NCI-H1092 (cell line): ENCODE data around the gene SPATA31E1.
A peak's percentile ranks its signal among the peaks of the same experiment; 100 is the strongest.
"Not testable (repeated sequence)": the region's sequence is repeated elsewhere in the genome, so short reads cannot be mapped to it uniquely, and the experiment has no call there.

Experiments
- DNase-seq: peaks from one replicate; lab custom pipeline; 2025; lab: John Stamatoyannopoulos, UW

Gene SPATA31E1

DNA sequence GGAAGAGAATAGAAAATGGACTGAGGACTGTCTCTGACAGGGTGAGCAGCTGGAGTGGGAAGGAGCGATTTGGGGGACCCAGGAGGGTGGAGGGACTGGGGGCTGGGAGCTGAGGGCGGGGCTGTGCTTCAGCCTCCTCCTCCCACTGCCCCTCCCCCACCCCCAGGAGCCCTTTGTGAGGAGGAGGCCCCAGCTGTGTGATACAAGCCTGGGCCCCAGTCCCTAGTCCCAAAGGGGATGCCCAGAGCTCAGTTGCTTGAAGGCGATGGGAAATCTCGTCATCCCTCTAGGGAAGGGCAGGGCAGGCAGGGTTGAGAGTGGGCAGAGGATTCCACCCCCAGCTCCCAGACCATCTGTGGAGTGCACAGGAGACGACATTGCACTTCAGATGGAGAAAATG, at the start of gene SPATA31E1:
Gene SPATA31E1 (plus strand): TSS at position 251 of the 400 bp plus-strand sequence. CDS start 15 bp downstream, at position 266.
- no peak for DNase-seq

DNA sequence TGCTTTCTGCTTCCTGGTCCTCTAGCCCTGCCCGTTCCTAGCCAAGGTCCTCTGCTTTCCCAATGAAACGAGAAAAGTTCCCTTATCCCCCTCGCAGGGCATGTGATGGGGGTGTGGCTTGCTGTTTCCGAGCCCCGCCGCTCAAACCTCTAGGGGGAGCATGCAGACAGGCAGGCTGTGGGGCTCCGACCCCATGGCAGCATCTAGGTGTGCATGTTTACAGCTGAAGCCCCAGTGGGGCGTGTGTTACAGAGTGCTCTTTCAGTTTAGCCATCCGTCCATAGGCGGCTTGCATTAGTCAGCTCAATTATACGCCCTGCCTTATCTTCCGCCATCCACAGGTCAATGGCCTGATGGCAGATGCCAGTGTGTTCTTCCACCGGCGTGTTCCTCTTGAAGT, 48.3 kb upstream of the SPATA31E1 start:
- peak; percentile 6 for DNase-seq

DNA sequence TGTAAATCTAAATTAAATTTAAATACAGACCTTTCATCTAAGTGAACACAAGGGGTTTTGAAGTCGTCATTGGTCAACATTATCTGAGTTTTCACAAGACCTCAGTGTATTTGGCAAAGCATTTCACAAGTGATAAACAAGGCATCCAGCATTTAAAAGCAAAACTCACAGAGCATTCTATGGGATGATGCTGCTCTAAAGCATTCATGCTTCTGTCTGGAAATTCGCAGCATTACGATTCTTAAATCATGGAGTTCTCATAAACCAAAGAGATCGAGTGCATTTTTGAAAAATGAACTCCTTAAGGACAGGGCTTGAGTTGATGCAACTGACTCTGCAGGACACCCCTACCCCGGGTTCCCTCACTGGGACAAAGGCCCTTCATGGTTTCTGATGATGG, 46.1 kb upstream of the SPATA31E1 start:
- no peak for DNase-seq

DNA sequence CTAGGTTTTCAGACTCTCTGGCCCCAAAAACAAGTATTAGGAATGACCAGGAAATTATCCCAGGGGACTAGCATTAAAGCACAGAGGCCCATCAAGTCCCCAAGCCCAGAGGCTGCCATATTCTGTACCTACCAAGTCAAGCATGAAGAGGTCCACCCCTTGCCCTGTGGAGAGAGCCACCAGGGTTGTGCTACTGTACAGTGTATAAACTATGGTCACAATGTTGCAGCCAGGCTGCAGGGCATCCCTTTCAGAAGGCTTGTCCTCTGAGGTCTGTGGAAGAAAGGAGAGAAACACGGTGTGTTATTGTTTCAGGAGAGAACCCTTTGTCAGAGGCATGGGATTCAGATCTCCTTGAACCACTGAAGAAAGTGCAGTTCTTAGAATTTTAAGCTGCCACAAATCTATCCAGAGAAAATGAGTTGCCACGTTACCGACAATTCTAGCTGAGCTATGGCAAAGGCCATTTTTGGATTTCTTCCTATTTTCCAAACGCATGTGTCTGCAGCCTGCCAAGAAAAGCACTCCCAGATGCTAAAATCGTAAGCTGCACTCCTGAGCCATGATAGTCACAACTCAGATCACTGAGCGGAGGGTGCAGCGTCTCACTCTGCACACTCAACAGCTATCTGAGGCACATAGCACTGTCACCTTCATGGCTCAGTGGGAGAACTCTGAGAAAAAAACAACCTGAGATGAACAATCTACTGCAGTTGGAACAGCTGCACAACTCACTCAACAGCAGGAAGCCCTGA, 45.5 kb upstream of the SPATA31E1 start:
- DNase-seq = no peak

DNA sequence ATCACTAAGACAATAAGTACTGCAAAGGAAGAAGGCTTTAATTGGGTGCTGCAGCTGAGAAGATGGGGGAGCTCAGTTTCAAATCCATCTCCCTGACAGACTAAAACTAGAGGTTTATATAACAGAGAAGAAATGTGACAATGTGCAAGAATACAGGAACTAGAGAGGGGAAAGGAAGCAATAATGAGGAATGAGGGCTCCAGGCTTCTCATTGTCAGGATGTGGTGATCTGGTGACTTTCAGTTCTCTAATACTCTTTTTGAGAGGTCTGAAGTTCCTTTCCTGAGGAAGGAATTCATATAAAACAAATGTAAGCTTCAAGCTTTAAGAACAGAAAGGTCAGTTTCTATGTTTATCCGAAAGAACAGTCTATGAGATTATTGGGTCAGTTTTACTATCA, 42.5 kb upstream of the SPATA31E1 start:
- DNase-seq = no peak

DNA sequence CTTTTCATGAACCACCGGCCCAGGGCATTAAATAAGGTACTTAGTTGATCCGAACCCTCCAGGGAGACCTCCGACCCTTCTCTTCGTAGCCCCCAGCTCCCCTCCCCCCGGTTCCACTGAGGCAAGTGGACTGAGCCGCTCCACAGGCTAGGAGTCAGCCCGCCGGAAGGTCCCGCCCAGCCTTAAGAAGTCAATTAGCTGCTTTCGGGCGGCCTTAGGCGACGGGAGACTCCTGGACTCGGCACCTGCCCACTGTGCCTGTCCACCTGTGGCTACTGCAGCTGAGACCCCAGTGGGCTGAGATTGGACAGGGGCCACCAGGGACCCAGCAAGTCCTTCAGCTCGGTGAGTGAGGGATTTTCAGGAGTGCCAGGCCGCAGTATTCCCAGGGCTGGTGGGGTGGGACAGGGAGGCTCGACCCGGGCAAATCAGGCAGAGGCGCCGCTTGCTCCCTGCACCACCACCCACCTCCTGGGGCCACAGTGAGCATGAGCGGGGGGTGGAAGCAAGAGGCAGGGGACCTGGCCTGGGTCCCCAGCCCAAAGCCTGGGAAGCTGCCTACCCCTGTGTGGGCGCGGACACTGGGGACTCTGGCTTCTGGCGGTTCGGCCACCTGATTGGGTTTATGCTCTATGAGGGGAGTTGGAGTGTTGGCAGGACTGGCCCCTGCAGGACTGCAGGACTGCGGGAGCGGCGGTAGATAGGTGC, 39.6 kb upstream of the SPATA31E1 start:
- no peak for DNase-seq

DNA sequence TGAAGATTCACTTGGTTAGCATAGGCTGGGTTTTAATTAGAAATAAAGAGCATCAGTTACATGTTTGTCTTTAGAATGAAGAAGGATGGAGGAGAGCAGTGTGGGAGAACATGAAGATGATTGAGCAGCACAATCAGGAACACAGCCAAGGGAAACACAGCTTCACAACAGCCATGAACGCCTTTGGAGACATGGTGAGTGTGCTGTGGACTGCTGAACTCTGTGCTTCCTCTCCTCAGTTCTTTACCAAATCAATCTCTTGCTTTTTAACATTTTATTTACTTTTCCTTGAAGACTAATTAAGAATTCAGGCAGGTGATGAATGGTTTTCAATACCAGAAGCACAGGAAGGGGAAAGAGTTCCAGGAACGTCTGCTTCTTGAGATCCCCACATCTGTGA, 38.2 kb upstream of the SPATA31E1 start:
- no peak for DNase-seq

DNA sequence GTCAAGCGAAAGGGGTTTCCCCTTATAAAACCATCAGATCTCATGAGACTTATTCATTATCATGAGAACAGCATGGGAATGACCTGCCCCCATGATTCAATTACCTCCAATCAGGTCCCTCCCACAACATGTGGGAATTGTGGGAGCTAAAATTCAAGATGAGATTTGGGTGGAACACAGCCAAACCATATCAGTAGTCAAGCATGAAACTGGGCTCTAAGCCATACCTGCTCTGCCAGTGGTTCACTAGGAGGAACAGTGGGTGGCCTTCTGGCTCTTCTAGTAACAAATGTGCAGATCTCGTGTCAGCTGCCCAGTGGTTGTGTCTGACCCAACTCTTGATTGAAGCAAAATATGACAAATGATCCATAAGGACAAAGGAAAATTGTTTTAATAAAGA, 34.9 kb upstream of the SPATA31E1 start:
- DNase-seq = peak; percentile 36

DNA sequence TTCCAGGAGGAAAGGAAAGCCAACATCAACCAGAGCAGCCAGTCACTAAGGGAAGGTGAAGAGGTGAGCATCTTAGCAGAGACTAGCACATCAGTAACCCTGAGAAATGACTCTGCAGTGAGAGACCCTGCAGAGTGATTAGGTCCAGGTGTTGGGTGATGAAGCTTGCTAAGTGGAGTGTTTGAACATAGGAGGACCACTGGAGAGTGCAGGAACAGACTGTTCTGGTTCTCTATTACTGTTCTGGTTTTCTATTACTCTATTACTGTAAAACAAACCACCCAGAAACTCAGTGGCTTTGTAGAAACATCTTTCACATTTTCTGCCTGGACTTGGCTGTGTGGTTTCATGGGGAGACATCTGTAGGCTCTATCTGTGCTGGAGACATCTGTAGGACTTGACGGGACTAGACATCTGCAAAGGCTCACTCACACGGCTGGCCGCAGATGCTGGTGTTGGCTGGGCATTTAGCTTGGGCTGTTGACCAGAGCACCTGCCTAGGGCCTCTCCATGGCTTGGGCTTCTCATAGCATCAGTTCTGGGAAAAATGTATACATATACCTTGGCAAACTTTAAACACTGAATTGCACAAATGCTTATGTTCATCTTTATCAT, 33.4 kb upstream of the SPATA31E1 start:
- DNase-seq = no peak

DNA sequence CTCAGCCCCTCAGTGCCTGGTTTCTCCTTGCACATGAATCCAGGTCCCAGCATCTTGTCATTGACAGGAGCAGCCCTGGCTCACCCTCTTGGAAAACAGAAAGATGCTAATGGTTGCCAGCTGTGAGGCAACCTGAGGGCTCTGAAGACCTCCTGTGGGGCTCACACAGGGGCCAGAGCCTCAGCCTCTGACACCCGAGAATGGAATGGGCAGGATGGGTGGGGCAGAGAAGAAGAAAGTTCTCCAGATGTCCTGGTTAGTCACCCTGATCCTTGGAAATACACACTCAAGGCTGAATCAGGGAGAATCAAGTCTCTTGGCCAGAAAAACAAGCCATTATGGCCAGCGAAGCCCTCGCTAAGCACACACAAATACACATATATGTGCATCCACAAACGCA, 32.3 kb upstream of the SPATA31E1 start:
- no peak for DNase-seq

DNA sequence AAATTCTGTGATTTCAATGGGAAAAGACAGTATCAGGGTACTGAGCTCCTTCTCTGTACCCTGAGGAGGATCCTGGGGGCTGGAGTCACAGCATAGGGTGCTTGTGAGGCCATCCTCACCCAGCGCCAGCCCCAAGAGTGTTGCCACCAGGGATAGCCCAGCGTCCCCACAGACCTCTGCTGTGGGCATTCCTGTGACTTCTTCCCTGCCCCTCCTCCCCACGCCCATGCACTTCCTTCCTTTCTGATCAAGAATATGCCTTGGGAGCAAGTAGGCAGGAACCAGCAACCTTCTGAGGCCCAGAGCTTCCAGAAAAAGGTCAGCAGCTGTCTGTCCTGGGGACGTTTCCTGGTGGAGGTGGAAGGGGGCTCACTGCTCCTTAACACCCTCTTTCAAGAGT, 31.5 kb upstream of the SPATA31E1 start:
- DNase-seq = not testable (repeated sequence)

DNA sequence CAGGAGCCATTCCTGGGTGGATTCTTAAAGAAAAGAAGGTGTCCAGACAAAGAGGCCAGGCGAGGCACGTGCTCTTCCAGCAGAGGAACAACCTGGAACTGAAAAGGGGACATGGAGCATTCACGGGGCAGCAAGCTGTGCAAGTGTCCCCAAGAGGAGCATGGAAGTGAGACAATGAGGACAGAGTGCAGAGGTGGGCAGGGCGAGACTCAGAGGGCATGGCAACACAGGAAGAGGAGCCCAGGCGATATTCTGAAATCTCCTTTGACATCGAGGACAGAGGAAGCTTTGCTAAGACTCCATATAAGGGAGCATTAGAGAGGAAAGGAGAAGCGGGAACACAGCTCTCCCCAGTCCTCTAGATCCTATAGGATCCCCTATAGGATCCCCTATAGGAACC, 29.4 kb upstream of the SPATA31E1 start:
- DNase-seq = no peak

DNA sequence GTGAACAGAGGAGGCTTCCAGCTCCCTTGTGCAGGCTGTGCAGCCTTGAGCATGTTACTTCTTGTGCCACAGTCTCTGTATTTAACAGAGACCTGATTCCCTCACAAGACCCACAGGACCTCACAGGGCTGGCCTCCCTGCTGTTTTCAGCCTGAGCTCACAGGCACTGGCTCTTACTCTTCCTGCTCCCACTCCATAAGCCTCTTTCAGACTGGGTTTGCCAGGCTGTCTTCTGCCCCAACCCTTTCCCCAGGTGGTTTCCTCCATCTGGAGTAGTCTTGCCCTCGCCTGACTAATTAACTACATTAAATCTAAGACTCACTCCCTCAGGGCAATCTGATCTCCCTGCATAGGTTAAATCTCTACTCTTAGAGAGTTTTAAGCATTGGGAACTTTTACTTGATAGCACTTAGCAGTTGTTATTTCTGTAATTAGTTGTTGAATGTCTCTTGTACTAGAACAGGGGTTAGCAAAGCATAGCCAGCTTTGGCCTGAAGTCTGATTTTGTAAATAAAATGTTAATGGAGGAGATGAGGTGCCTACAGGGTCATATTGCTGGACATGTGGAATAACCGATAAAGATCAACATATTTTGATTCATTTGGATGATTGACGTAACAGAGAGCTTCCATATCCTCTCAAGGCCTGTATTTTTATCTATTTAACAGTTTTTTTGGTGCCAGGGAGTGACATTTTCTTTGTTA, 28.6 kb upstream of the SPATA31E1 start:
- no peak for DNase-seq

DNA sequence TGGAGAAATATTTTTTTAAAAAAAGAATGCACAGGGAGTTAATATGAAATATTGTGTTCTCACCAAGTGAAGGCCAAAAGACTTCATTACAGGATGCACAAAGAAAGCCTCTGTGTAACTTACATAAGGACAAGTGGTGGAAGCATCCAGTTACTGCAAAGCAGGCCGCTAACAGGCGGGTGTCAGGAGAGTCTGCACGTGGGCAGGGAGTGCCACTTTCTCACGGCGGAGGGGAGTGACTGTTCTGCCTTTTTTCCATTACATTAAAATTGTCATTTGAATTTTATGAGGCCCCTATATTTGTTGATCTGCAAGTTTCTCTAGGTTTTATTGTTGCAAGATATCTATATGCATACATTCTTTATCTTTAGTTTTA, 28.1 kb upstream of the SPATA31E1 start:
- DNase-seq = no peak

DNA sequence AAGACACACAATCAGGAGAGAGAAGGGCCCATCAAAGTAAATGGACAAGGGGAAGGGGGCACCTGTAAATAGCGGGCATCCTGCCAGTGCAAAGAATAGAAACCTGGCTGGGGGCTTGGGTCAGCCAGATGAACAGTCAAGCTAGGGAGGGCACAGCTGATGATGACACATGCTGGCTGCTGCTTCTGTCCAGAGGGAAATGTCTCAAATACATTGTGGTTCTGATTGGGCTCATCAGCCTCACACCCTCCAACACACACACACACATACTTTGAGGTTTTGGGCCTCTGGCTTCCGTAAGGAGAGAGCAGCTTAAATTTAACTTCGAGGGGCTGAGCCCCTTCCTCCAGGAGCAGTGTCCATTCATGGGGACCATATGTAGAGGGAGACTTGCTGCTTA, 27.6 kb upstream of the SPATA31E1 start:
- DNase-seq = no peak

DNA sequence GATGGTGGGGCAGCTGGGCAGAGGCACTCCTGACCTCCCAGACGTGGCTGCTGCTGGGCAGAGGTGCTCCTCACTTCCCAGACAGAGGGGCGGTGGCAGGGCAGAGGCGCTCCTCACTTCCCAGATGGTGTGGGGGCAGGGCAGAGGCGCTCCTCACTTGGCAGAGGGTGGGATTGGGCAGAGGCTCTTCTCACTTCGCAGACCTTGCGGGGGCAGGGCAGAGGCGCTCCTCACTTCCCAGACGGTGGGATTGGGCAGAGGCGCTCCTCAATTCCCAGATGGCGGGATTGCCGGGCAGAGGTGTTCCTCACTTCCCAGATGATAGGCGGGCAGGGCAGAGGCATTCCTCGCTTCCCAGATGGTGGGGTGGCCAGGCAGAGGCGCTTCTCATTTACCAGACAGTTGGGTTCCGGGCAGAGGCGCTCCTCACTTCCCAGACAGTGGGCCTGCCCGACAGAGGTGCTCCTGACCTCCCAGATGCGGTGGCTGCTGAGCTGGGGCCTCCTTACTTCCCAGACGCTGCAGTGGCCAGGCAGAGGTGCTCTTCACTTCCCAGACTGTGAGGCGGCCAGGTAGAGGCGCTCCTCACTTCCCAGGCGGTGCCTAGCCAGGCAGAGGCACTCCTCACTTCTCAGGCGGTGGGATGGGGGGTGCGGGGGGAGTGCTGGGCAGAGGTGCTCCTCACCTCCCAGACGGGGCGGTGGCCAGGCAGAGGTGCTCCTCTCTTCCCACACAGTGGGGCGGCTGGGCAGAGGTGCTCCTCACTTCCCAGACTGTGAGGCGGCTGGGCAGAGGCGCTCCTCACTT, 25.3 kb upstream of the SPATA31E1 start:
- DNase-seq = no peak

DNA sequence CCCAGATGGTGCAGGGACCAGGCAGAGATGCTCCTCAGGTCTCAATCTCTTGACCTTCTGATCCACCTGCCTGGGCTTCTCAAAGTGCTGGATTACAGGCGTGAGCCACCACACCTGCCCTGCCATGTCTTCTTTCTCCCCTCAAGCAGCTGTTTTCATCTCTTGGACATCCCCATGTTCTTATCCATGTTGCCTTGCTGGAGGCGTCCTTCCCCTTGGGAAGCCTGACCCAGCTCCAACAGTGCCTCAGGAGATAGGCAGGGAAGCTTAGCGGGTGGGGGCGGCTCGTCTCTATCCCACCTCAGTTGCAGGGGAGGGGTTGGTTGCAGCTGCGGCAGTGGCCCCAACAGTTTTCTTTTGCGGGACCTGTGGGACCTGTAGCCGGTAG, 24.7 kb upstream of the SPATA31E1 start:
- DNase-seq = no peak

DNA sequence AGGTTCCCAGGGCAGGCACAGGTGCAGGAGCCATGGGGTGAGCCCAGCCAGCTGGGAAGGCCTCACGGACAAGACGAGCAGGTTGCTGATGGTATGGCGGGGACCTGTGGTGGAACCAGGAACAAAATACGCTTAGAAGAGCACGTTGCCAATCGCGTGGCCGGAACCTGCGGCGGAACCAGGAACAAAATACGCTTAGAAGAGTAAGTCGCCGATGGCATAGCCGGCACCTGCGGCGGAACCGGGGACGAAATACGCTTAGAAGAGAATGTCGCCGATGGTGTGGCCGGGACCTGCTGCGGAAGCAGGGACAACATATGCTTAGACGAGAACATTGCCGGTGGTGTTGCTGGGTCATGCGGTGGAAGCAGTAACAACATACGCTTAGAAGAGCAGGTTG, 23.5 kb upstream of the SPATA31E1 start:
- DNase-seq = no peak

DNA sequence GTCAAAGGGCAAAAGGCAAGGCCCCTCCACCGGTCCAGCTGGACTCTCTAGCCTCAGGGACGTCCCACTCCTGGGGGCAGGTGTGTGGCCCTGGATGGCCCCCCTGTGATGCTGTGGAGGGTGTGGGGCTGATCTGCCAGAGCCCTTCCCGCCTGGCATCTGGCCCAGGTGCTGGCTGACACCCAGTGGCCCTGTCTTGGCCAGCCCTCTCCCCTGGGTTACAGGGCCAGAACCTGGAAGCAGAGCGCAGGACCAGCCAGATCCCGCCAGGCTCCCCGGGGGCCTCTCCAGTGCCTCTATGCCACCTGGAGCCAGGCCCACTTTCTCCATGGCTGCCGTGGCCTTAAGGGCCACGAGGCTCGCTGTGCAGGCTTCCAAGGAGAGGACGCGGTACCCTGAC, 22.9 kb upstream of the SPATA31E1 start:
- DNase-seq = no peak

DNA sequence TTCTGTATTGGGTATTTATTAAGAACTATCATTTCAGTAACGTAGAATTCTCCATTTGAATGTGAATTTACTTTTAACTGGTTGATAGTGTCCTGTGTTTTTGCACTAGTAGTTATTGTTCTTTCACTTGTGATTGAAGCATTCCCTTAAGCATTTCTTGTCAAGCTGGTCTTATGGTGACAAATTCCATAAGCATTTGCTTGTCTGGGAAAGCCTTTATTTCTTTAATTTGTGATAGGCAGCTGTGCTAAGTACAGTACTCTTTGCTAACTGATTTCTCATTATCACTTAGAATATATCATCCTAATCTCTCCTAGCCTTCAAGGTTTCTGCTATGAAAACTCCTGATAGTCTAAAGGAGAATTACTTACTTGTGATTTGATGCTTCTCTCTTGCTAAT, 21.3 kb upstream of the SPATA31E1 start:
- no peak for DNase-seq

DNA sequence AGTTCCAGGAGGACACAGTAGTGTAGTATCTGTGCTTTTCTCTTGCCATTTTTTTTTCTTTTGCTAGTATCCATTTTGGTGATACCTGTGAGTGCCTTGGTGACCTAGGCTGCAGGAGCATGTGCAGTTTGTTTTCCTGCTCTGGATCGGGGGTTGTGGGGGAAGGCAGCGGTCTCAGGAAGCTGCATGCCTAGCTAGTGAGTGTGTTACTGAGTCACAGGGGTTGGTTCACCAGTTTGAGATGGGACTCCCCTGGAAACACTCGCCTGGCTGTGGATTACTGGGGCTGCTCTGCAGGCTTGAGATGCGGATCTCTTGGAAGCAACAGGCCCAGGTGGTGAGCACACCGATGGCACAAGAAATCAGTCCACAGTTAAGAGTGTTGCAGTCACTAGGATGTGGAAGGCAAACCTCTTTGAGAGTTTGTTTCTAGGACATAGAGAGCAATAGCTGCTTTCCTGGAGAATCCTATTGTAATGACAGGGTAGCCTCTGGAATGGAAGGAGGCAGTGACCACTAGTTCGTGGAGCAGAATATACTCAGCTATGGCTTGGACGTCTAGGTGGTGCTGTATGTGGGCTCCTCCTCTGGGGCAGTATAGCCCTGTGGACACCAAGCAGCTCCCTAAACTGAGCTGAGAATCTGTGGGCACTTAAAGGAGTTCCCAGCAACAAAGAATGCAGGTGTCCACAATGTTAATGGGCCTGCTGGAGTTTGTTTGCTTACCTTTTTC, 20.0 kb upstream of the SPATA31E1 start:
- DNase-seq = no peak
